ENCODE results near the gene YDJC. TPM values are rescaled to one million over a fixed set of nuclear protein-coding genes. Genes with fewer than 3 reads are reported as not detected.

The YDJC gene
- total and polyA plus RNA-seq, 2 of the 8 experiments (the other 6 are each of a cell fraction or from before 2014, with no cell fraction given): 36.7 to 45.2 TPM

- POLR2A ChIA-PET (ENCODE audit: partially characterized antibody): interaction anchor here (1.2 to 1.3 kb wide), 2 partner anchors 12 to 14 kb away, joined by 3 to 5 read pairs; no protein-coding TSS in a partner anchor
- H3K56ac ChIP-seq (replicated peaks; ENCODE audit: insufficient read length, low read depth, low read length): no peak overlapping the region
- H3K18ac ChIP-seq (ENCODE audit: extremely low read depth, low read length): no peak overlapping the region
- peaks cover 0 to 2% (median 0%) of the 10 kb centered on the region in 4 experiments; a peak in 1 of 7 replicates for H3K4me1 ChIP-seq (replicated peaks in 1 of 4; ENCODE audit: control insufficient read depth in 3 of 4, insufficient read depth in 4 of 4, low read length in 3 of 4)
- no peaks in the 10 kb centered on the region; a peak in 1 of 4 replicates for H3K9me3 ChIP-seq (ENCODE audit: insufficient read depth in 2 of 2, low read depth in 1 of 2, low read length in 1 of 2)
- DNase-seq (ENCODE audit: low read depth in 1 of 2, low spot score in 2 of 2) (no peak), FAIRE-seq (no peak)
- no peak overlapping the region for H4K91ac ChIP-seq (replicated peaks; ENCODE audit: insufficient read length, low read length)
- no peak overlapping the region for H3K23ac ChIP-seq (ENCODE audit: insufficient read length)
- 86% methylated on average over 17 of the region's 17 CpGs; no CpG with 5 or more reads in 1 of the 2 experiments for WGBS, 2 experiments (ENCODE audit: extremely low coverage in 1 of 2, insufficient coverage in 1 of 2, insufficient read length in 1 of 2, insufficient replicate concordance in 2 of 2, low coverage in 1 of 2, low lambda C conversion rate in 2 of 2, missing lambda C conversion rate in 1 of 2)
- CTCF ChIA-PET (ENCODE audit: partially characterized antibody): interaction anchor here (1.1 to 24.1 kb wide), 3 partner anchors 6 to 70 kb away, joined by 3 to 499 read pairs (median 499); partner anchors contain the start of genes CCDC116, SDF2L1 and YDJC
- no peak overlapping the region for H2AFZ ChIP-seq (ENCODE audit: low read length)
- no peak overlapping the region for H2BK20ac ChIP-seq (ENCODE audit: low read length)
- H2AK5ac ChIP-seq (ENCODE audit: low read depth, low read length): no peak overlapping the region
- peaks cover 0 to 5% of the 10 kb centered on the region in 2 experiments for H4K20me1 ChIP-seq (replicated peaks in 1 of 2; ENCODE audit: control insufficient read depth in 1 of 2, insufficient read depth in 2 of 2, low read length in 2 of 2)
- H3K27ac ChIP-seq (ENCODE audit: low read depth, low read length): no peak overlapping the region
- peak overlapping the region; percentile 80; the same call in 1 of the 2 replicates for H4K8ac ChIP-seq (ENCODE audit: extremely low read depth, insufficient read depth, low read length)
- H2BK12ac ChIP-seq (ENCODE audit: low read depth, low read length): no peak overlapping the region
- no peak overlapping the region for H2BK5ac ChIP-seq (ENCODE audit: low read depth, low read length)
- H3K4ac ChIP-seq (replicated peaks; ENCODE audit: insufficient read length, low read depth, low read length): no peak overlapping the region
- no peak overlapping the region for H3K14ac ChIP-seq (ENCODE audit: insufficient read length)
- no peak overlapping the region for H2BK120ac ChIP-seq (replicated peaks; ENCODE audit: low read depth, low read length)
- H2BK15ac ChIP-seq (ENCODE audit: low read length): no peak overlapping the region
- no peak overlapping the region for H3K9ac ChIP-seq (replicated peaks in 1 of 4; ENCODE audit: extremely low read depth in 1 of 4, low read depth in 3 of 4, low read length in 3 of 4)
- H3K79me1 ChIP-seq (ENCODE audit: low read depth, low read length): no peaks in the 10 kb centered on the region
- peaks cover 0 to 7% (median 1%) of the 10 kb centered on the region in 4 experiments; a peak in 4 of 7 replicates for H3K27me3 ChIP-seq (replicated peaks in 1 of 4; ENCODE audit: control insufficient read depth in 3 of 4, extremely low read depth in 1 of 4, insufficient read depth in 3 of 4, low read length in 3 of 4)
- no peaks in the 10 kb centered on the region for H3K36me3 ChIP-seq (ENCODE audit: control insufficient read depth in 2 of 4, insufficient read depth in 4 of 4, low read length in 3 of 4)
- no peaks in the 10 kb centered on the region for H3K79me2 ChIP-seq (ENCODE audit: control insufficient read depth in 1 of 2, insufficient read depth in 2 of 2, low read length in 2 of 2)
- peaks cover under 1% of the 10 kb centered on the region; the same call in 1 of the 2 replicates for H3K23me2 ChIP-seq (ENCODE audit: low read depth, low read length)
- H3K4me3 ChIP-seq (ENCODE audit: extremely low read depth in 1 of 4, insufficient read depth in 2 of 4, low read depth in 3 of 4, low read length in 4 of 4): no peak overlapping the region
- no peak overlapping the region for H4K5ac ChIP-seq (ENCODE audit: insufficient read length, low read depth, low read length)
- no peak overlapping the region for H3K4me2 ChIP-seq (ENCODE audit: insufficient read depth in 1 of 2, low read depth in 2 of 2, low read length in 2 of 2)
- TF ChIP-seq SIRT6 (IDR thresholded peaks at IDR 0.05; ENCODE audit: low read length) (no peak), FOSL1 (IDR thresholded peaks at IDR 0.05; ENCODE audit: insufficient read depth, low read depth, low read length) (no peak)
These were observed 6.9 kb upstream of the YDJC start for GRCh38 chr22:21636629-21637218.

Data from H1 (cell line).